SK-N-SH (cell line): ENCODE results near the gene OSBP2.

Experiments used
- CHD2 ChIP-seq: fragments of 150-350 bp; IDR thresholded peaks from 2 replicates; pipeline ENCODE4 v1.6.1; 2018; ENCODE audit warnings: low read length; ENCODE audit not compliant: partially characterized antibody
- CTCF ChIP-seq: fragments of 200-600 bp; sonication (generic); IDR thresholded peaks from 2 replicates; pipeline ENCODE4 v1.6.1; 2017; ENCODE audit warnings: antibody characterized with exemption, mild to moderate bottlenecking, moderate library complexity
- POLR2AphosphoS5 ChIP-seq: IDR thresholded peaks from 2 replicates; pipeline ENCODE4 v1.6.1; 2012; ENCODE audit warnings: low read depth, low read length
- RCOR1 ChIP-seq: fragments of 150-350 bp; IDR thresholded peaks from 2 replicates; pipeline ENCODE4 v1.6.1; 2017; ENCODE audit warnings: antibody characterized with exemption, low read length
- TAF1 ChIP-seq: IDR thresholded peaks from 2 replicates; pipeline ENCODE4 v1.6.1; 2012; ENCODE audit warnings: low read depth, mild to moderate bottlenecking, low read length, moderate library complexity, borderline replicate concordance
- TCF12 ChIP-seq: IDR thresholded peaks from 2 replicates; pipeline ENCODE4 v1.4.0; 2012
- ZBTB33 ChIP-seq: IDR thresholded peaks from 2 replicates; pipeline ENCODE4 v1.4.0; 2012; ENCODE audit warnings: low read depth, borderline replicate concordance

GRCh38 chr22:30887453-30887852 is 192.8 kb downstream of the OSBP2 start:
- no peak for TF ChIP-seq CHD2
- no peak for TF ChIP-seq TCF12
- TF ChIP-seq CTCF, result no peak
- no peak for TF ChIP-seq TAF1
- TF ChIP-seq RCOR1, result no peak
- TF ChIP-seq POLR2AphosphoS5, result no peak
- TF ChIP-seq ZBTB33, result no peak
